ENCODE measurements around the gene DSE. TPM values are rescaled to one million over a fixed set of nuclear protein-coding genes. Genes with fewer than 3 reads are reported as not detected.

DSE gene
- total RNA-seq, 1 donor from 2014 or later, result 23.4 TPM

- ChIA-PET POLR2A (no interaction called here), CTCF (interaction anchor here (1.9 kb wide), 1 partner anchor 132 kb away, joined by 5 read pairs; no protein-coding TSS in a partner anchor)
- H3K27me3 Mint-ChIP-seq, result no peaks in the 10 kb centered on the region
- no peak overlapping the region for H3K4me3 Mint-ChIP-seq
- no peak for DNase-seq
- peaks cover 3% of the 10 kb centered on the region for H3K36me3 Mint-ChIP-seq (ENCODE audit: low read depth)
- ATAC-seq (ENCODE audit: low read depth), result no peak
- no peaks in the 10 kb centered on the region for H3K9me3 Mint-ChIP-seq
- peaks cover 3% of the 10 kb centered on the region for H3K4me1 Mint-ChIP-seq
- no peak overlapping the region for H3K27ac Mint-ChIP-seq
- no peak for TF ChIP-seq CTCF (IDR thresholded peaks at IDR 0.05)
- intact Hi-C loops (cut with micrococcal nuclease), result loop anchor here (2.0 kb wide), 1 partner anchor 22 kb away; no protein-coding TSS in a partner anchor
These were observed 49.6 kb downstream of the DSE start for GRCh38 chr6:116420341-116420740.

- Mint-ChIP-seq H3K4me1 (peaks cover 3% of the 10 kb centered on the region), H3K36me3 (ENCODE audit: low read depth) (peaks cover 6% of the 10 kb centered on the region), H3K27ac (no peak overlapping the region), H3K4me3 (no peak overlapping the region), H3K27me3 (no peaks in the 10 kb centered on the region), H3K9me3 (no peaks in the 10 kb centered on the region)
- TF ChIP-seq CTCF (IDR thresholded peaks at IDR 0.05), result no peak
- ChIA-PET CTCF (interaction anchor here (1.1 to 1.2 kb wide), 2 partner anchors 22 to 111 kb away, joined by 3 read pairs; no protein-coding TSS in a partner anchor), POLR2A (interaction anchor here (1.3 kb wide), 1 partner anchor 12 kb away, joined by 3 read pairs; no protein-coding TSS in a partner anchor)
- intact Hi-C loops (cut with micrococcal nuclease), result no loop called here
- ATAC-seq (ENCODE audit: low read depth), result no peak
- no peak for DNase-seq
These were observed 51.5 kb downstream of the DSE start for GRCh38 chr6:116422238-116422637.

GRCh38 chr6:116424001-116424400 lies 53.3 kb downstream of the DSE start:
- Mint-ChIP-seq H3K36me3 (ENCODE audit: low read depth) (peaks cover 10% of the 10 kb centered on the region), H3K4me3 (no peak overlapping the region), H3K4me1 (peaks cover 1% of the 10 kb centered on the region), H3K27ac (no peak overlapping the region), H3K27me3 (no peaks in the 10 kb centered on the region), H3K9me3 (no peaks in the 10 kb centered on the region)
- POLR2A ChIA-PET, result no interaction called here
- no peak for ATAC-seq (ENCODE audit: low read depth)
- no peak for DNase-seq
- CTCF ChIA-PET, result interaction anchor here (0.6 kb wide), 1 partner anchor 10 kb away, joined by 3 read pairs; no protein-coding TSS in a partner anchor
- intact Hi-C loops (cut with micrococcal nuclease), result loop anchor here (1.0 kb wide), 1 partner anchor 13 kb away; no protein-coding TSS in a partner anchor
- TF ChIP-seq CTCF (IDR thresholded peaks at IDR 0.05), result no peak

- intact Hi-C loops (cut with micrococcal nuclease), result no loop called here
- Mint-ChIP-seq H3K9me3 (no peaks in the 10 kb centered on the region), H3K36me3 (ENCODE audit: low read depth) (peaks cover 16% of the 10 kb centered on the region), H3K4me3 (no peak overlapping the region), H3K4me1 (no peaks in the 10 kb centered on the region), H3K27ac (no peak overlapping the region), H3K27me3 (no peaks in the 10 kb centered on the region)
- ChIA-PET POLR2A (no interaction called here), CTCF (interaction anchor here (0.9 kb wide), 1 partner anchor 107 kb away, joined by 4 read pairs; no protein-coding TSS in a partner anchor)
- no peak for ATAC-seq (ENCODE audit: low read depth)
- no peak for DNase-seq
- TF ChIP-seq CTCF (IDR thresholded peaks at IDR 0.05), result no peak
These were observed 55.8 kb downstream of the DSE start for GRCh38 chr6:116426551-116426950.

- Mint-ChIP-seq H3K9me3 (no peaks in the 10 kb centered on the region), H3K4me3 (no peak overlapping the region), H3K4me1 (no peaks in the 10 kb centered on the region), H3K27me3 (no peaks in the 10 kb centered on the region), H3K27ac (no peak overlapping the region), H3K36me3 (ENCODE audit: low read depth) (peaks cover 16% of the 10 kb centered on the region)
- CTCF ChIA-PET, result no interaction called here
- intact Hi-C loops (cut with micrococcal nuclease), result no loop called here
- no peak for ATAC-seq (ENCODE audit: low read depth)
- no peak for DNase-seq
- no peak for TF ChIP-seq CTCF (IDR thresholded peaks at IDR 0.05)
- POLR2A ChIA-PET, result no interaction called here
These were observed 58.4 kb downstream of the DSE start for GRCh38 chr6:116429111-116429510.
